HEK293 (cell line): ENCODE results near the gene VKORC1.
A peak's percentile ranks its signal among the peaks of the same experiment; 100 is the strongest.

Experiments used
- CTCF ChIA-PET: fragments of 350-600 bp; formaldehyde crosslinking; extraction: SDS; loops from one replicate; lab custom pipeline; 2021; ENCODE audit warnings: antibody characterized with exemption; lab: Yijun Ruan, JAX
- POLR2A ChIA-PET: fragments of 300-600 bp; formaldehyde crosslinking; extraction: SDS; loops from one replicate; lab custom pipeline; 2020; ENCODE audit warnings: antibody characterized with exemption, inconsistent platforms; lab: Yijun Ruan, JAX
- H3K27ac ChIP-seq: fragments of 200-500 bp; sonication (Bioruptor generic); 2 replicates; pipeline ENCODE4 v1.5.1; 2014; ENCODE audit warnings: low read depth, low read length, control low read depth, inconsistent platforms; ENCODE audit errors: extremely low read depth
- H3K36me3 ChIP-seq, 2 experiments: fragments of 200-500 bp in 1 of 2; sonication (Bioruptor generic) in 1 of 2; 1 replicate in 1 of 2; 2 replicates in 1 of 2; pipeline ENCODE4 v1.5.1; 2014 to 2017; ENCODE audit warnings: inconsistent platforms in 2 of 2, low read length in 2 of 2; ENCODE audit not compliant: control insufficient read depth in 2 of 2, insufficient read depth in 1 of 2
- H3K4me1 ChIP-seq: fragments of 200-500 bp; sonication (Bioruptor generic); 2 replicates; pipeline ENCODE4 v1.5.1; 2014; ENCODE audit warnings: mild to moderate bottlenecking, low read length, inconsistent platforms; ENCODE audit not compliant: control insufficient read depth, insufficient read depth
- H3K4me3 ChIP-seq: 2 replicates; pipeline ENCODE4 v1.5.1; 2011; ENCODE audit warnings: low read depth, mild to moderate bottlenecking, control low read depth, low read length, moderate library complexity
- H3K9me3 ChIP-seq: fragments of 200-500 bp; sonication (Bioruptor generic); 2 replicates; pipeline ENCODE4 v1.5.1; 2014; ENCODE audit warnings: low read depth, low read length, inconsistent platforms; ENCODE audit not compliant: control insufficient read depth, insufficient read depth
- ATF2 ChIP-seq: fragments of 450-650 bp; formaldehyde crosslinking; IDR thresholded peaks from 2 replicates; pipeline ENCODE4 v1.5.1; 2016; ENCODE audit warnings: missing biosample characterization, missing genetic modification characterization, low read depth
- GFI1B ChIP-seq: fragments of 450-650 bp; formaldehyde crosslinking; IDR thresholded peaks from 2 replicates; pipeline ENCODE4 v1.5.1; 2016; ENCODE audit warnings: missing biosample characterization, missing genetic modification characterization
- KLF16 ChIP-seq: fragments of 450-650 bp; formaldehyde crosslinking; IDR thresholded peaks from 2 replicates; pipeline ENCODE4 v1.5.1; 2017; ENCODE audit warnings: missing biosample characterization, missing genetic modification characterization
- SCRT1 ChIP-seq: fragments of 450-650 bp; formaldehyde crosslinking; IDR thresholded peaks from 2 replicates; pipeline ENCODE4 v1.5.1; 2016; ENCODE audit warnings: missing biosample characterization, missing genetic modification characterization, borderline replicate concordance
- ZBTB6 ChIP-seq: fragments of 450-650 bp; formaldehyde crosslinking; IDR thresholded peaks from 2 replicates; pipeline ENCODE4 v1.5.1; 2017; ENCODE audit warnings: missing biosample characterization, missing genetic modification characterization
- ZBTB7A ChIP-seq: fragments of 450-650 bp; formaldehyde crosslinking; IDR thresholded peaks from 2 replicates; pipeline ENCODE4 v1.5.1; 2016; ENCODE audit warnings: low read depth, missing biosample characterization, missing genetic modification characterization
- ZNF10 ChIP-seq: fragments of 450-650 bp; formaldehyde crosslinking; IDR thresholded peaks from 2 replicates; pipeline ENCODE4 v1.5.1; 2017; ENCODE audit warnings: missing biosample characterization, missing genetic modification characterization
- ZNF169 ChIP-seq: fragments of 450-650 bp; formaldehyde crosslinking; IDR thresholded peaks from 2 replicates; pipeline ENCODE4 v1.5.1; 2016; ENCODE audit warnings: missing biosample characterization, missing genetic modification characterization
- ZNF174 ChIP-seq: fragments of 450-650 bp; formaldehyde crosslinking; IDR thresholded peaks from 2 replicates; pipeline ENCODE4 v1.5.0; 2017; ENCODE audit warnings: missing biosample characterization, mild to moderate bottlenecking, missing genetic modification characterization
- ZNF214 ChIP-seq: fragments of 450-650 bp; formaldehyde crosslinking; IDR thresholded peaks from 2 replicates; pipeline ENCODE4 v1.5.1; 2017; ENCODE audit warnings: missing biosample characterization, mild to moderate bottlenecking, missing genetic modification characterization, borderline replicate concordance
- ZNF514 ChIP-seq: fragments of 450-650 bp; formaldehyde crosslinking; IDR thresholded peaks from 2 replicates; pipeline ENCODE4 v1.5.1; 2016; ENCODE audit warnings: missing biosample characterization, missing genetic modification characterization
- ZNF518A ChIP-seq: fragments of 450-650 bp; formaldehyde crosslinking; conservative IDR thresholded peaks from 2 replicates; pipeline ENCODE4 v1.5.1; 2016; ENCODE audit warnings: low read depth, missing biosample characterization, missing genetic modification characterization
- ZNF529 ChIP-seq: fragments of 450-650 bp; formaldehyde crosslinking; IDR thresholded peaks from 2 replicates; pipeline ENCODE4 v1.5.1; 2017; ENCODE audit warnings: missing genetic modification characterization, missing biosample characterization; ENCODE audit not compliant: insufficient replicate concordance
- ZNF701 ChIP-seq: fragments of 450-650 bp; formaldehyde crosslinking; IDR thresholded peaks from 2 replicates; pipeline ENCODE4 v1.5.1; 2016; ENCODE audit warnings: missing biosample characterization, missing genetic modification characterization
- ZSCAN16 ChIP-seq: fragments of 450-650 bp; formaldehyde crosslinking; IDR thresholded peaks from 2 replicates; pipeline ENCODE4 v1.5.1; 2016; ENCODE audit warnings: missing biosample characterization, missing genetic modification characterization

Gene VKORC1

GRCh38 chr16:31130336-31130891 lies 35.8 kb upstream of the VKORC1 start:
- H3K9me3 ChIP-seq, result no peaks in the 10 kb centered on the region
- CTCF ChIA-PET, result interaction anchor here (0.7 to 1.9 kb wide), 3 partner anchors 12 to 146 kb away, joined by 3 to 13 read pairs (median 4); partner anchors contain the start of gene HSD3B7
- TF ChIP-seq ATF2 (tag by site-specific recombination), result 0 out of 2 replicates have a peak, but pooled peaks have one; percentile 28
- no peak for TF ChIP-seq KLF16 (tag by site-specific recombination)
- no peak overlapping the region for H3K4me3 ChIP-seq
- no peak overlapping the region for H3K27ac ChIP-seq
- H3K36me3 ChIP-seq, result peaks cover 0 to 67% of the 10 kb centered on the region in 2 experiments; a peak in 2 of 3 replicates
- POLR2A ChIA-PET, result interaction anchor here (1.1 to 5.7 kb wide), 3 partner anchors 13 to 329 kb away, joined by 3 to 35 read pairs (median 3); partner anchors contain the start of genes ARMC5 and KAT8
- peaks cover 9% of the 10 kb centered on the region; the same call in 1 of the 2 replicates for H3K4me1 ChIP-seq

- Histone ChIP-seq H3K9me3 (no peaks in the 10 kb centered on the region), H3K4me1 (peaks cover 2% of the 10 kb centered on the region; the same call in 1 of the 2 replicates)
- TF ChIP-seq ZNF169 (no peak), ZNF701 (tag by site-specific recombination) (no peak), ZNF174 (tag by site-specific recombination) (no peak), SCRT1 (tag by site-specific recombination) (no peak), ZSCAN16 (tag by site-specific recombination) (no peak), ZBTB6 (no peak), GFI1B (tag by site-specific recombination) (no peak), ZNF518A (no peak), ZBTB7A (no peak), ZNF10 (tag by site-specific recombination) (no peak), ZNF514 (no peak), ZNF529 (no peak), ZNF214 (no peak)
- TF ChIP-seq, all 188 proteins: peak for 0
- no peak overlapping the region for H3K27ac ChIP-seq
- H3K36me3 ChIP-seq, result peaks cover 0 to 67% of the 10 kb centered on the region in 2 experiments; a peak in 2 of 3 replicates
- CTCF ChIA-PET, result interaction anchor here (0.7 to 1.0 kb wide), 2 partner anchors 27 to 145 kb away, joined by 3 to 4 read pairs; partner anchors contain the start of gene HSD3B7
- H3K4me3 ChIP-seq, result no peak overlapping the region
- POLR2A ChIA-PET, result interaction anchor here (0.8 to 5.7 kb wide), 4 partner anchors 9 to 165 kb away, joined by 3 to 35 read pairs (median 8); partner anchors contain the start of gene KAT8
Measured at GRCh38 chr16:31129568-31130335, 35.2 kb upstream of the VKORC1 start.
